Sigmoid colon (tissue), 4 donors: Measurements from ENCODE around the gene MYT1.

Source experiments
- CTCF ChIP-seq, 4 experiments: fragments of 450-650 bp in 3 of 4; fragments of 200-600 bp in 1 of 4; IDR thresholded peaks; one replicate each; pipeline ENCODE4 v1.5.1; 2016 to 2019; ENCODE audit warnings: antibody characterized with exemption in 4 of 4, mild to moderate bottlenecking in 3 of 4, moderate library complexity in 2 of 4
- EP300 ChIP-seq, 4 donors: sonication (generic); formaldehyde crosslinking; IDR thresholded peaks; one replicate each; pipeline ENCODE4 v1.6.1; 2017; ENCODE audit warnings: antibody characterized with exemption in 4 of 4
- POLR2A ChIP-seq, 2 donors: fragments of 450-650 bp; IDR thresholded peaks; one replicate each; pipeline ENCODE4 v1.6.1; 2016; ENCODE audit warnings: antibody characterized with exemption in 2 of 2, mild to moderate bottlenecking in 2 of 2, moderate library complexity in 2 of 2
- POLR2AphosphoS5 ChIP-seq, 4 donors: sonication (generic); formaldehyde crosslinking; IDR thresholded peaks; one replicate each; pipeline ENCODE4 v1.6.1; 2017; ENCODE audit warnings: antibody characterized with exemption in 4 of 4

DNA sequence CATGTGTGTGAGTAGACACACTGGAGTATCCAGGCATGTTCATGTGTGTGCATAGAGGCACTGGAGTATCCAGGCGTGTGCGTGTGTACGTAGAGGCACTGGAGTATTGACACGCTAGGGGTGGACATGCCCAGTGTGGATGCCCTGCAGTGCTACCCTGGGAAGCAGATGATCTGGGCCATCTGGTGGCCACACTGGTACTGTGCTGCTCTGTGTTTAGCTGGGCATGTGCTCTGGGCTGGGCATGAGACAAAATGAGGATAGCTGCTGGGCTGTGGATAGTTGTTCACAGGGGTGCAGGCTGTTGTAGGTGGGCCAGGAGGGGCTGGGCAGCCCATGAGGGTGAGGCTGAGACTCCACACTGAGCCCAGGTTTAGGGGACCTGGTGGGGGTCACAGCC, 32.8 kb upstream of the MYT1 start:
- TF ChIP-seq POLR2A (IDR thresholded peaks at IDR 0.05): no peak
- TF ChIP-seq CTCF (IDR thresholded peaks at IDR 0.05): no peak
- TF ChIP-seq POLR2AphosphoS5 (IDR thresholded peaks at IDR 0.05): no peak
- no peak for TF ChIP-seq EP300 (IDR thresholded peaks at IDR 0.05)
